ENCODE data around the gene PYCR2.
"Not testable (repeated sequence)": the region's sequence is repeated elsewhere in the genome, so short reads cannot be mapped to it uniquely, and the experiment has no call there.

PYCR2 gene

DNA sequence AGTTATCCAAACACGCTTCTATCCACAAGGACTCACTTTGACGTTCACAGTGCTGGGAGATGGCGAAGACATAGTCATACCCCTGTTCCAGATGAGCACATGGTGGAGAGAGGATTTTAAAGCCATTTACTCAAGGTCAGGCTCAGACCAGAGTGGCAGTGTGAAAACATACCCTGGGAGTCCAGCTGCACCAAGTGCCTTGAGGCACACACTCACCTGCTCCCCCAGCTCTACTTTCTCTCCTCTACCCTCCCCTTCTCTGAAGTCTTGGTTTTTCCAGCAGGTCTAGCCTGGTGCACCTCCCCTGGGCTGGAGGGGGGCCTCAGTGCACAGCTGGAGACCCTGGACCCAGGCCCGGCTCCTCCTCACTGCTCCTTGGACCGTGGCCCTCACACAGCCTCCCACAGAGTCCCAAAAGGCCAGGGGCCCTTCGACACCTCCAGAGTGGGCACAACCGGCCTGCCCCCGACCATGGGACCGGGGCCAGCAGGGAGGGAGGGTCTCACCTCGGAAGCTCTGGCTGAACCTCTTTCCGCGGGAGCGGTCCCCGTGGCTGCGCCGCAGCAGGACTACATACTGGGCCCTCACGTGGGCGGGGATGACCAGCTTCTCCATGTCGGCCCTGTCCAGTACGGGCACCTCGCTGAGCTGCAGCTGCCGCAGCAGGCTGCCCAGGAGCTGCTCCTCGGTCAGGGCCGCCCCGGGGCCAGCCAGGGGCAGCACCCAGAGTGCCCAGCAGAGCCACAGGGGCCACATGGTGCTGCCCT lies 16.5 kb upstream of the PYCR2 start:
- no peak for DNase-seq
- H3K4me3 Mint-ChIP-seq, result peak overlapping the region; percentile 44
- H3K9me3 Mint-ChIP-seq, result no peaks in the 10 kb centered on the region
- peaks cover 55% of the 10 kb centered on the region for H3K4me1 Mint-ChIP-seq
- no peak overlapping the region for H3K27ac Mint-ChIP-seq
- no peaks in the 10 kb centered on the region for H3K36me3 Mint-ChIP-seq (ENCODE audit: low read depth)
- TF ChIP-seq, protein P1, sequence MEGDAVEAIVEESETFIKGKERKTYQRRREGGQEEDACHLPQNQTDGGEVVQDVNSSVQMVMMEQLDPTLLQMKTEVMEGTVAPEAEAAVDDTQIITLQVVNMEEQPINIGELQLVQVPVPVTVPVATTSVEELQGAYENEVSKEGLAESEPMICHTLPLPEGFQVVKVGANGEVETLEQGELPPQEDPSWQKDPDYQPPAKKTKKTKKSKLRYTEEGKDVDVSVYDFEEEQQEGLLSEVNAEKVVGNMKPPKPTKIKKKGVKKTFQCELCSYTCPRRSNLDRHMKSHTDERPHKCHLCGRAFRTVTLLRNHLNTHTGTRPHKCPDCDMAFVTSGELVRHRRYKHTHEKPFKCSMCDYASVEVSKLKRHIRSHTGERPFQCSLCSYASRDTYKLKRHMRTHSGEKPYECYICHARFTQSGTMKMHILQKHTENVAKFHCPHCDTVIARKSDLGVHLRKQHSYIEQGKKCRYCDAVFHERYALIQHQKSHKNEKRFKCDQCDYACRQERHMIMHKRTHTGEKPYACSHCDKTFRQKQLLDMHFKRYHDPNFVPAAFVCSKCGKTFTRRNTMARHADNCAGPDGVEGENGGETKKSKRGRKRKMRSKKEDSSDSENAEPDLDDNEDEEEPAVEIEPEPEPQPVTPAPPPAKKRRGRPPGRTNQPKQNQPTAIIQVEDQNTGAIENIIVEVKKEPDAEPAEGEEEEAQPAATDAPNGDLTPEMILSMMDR (IDR thresholded peaks at IDR 0.05), result no peak
- H3K27me3 Mint-ChIP-seq (ENCODE audit: low read depth, poor library complexity), result no peaks in the 10 kb centered on the region

DNA sequence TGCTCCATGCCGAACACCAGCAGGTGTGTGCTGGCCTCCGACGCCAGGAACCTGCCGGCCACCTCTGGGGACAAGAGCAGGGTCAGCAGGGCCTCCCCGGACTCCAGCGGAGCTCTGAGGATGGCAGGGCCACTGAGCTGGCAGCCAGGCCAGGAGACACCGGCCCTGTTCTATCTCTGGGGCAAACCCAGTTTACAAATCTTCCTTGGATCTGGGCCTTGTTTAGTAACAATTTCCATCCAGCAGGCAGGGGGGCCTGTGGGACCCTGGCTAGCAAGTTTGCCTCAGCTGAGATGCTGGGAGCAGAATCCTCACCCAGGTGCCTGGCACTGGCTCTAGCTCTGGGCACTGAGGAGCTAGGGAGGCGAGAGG lies 15.9 kb upstream of the PYCR2 start:
- not testable (repeated sequence) for H3K36me3 Mint-ChIP-seq (ENCODE audit: low read depth); DNase-seq; H3K9me3 Mint-ChIP-seq; H3K27me3 Mint-ChIP-seq (ENCODE audit: low read depth, poor library complexity); H3K27ac Mint-ChIP-seq
- Mint-ChIP-seq H3K4me1 (peaks cover 49% of the 10 kb centered on the region), H3K4me3 (peak overlapping the region; percentile 44)

DNA sequence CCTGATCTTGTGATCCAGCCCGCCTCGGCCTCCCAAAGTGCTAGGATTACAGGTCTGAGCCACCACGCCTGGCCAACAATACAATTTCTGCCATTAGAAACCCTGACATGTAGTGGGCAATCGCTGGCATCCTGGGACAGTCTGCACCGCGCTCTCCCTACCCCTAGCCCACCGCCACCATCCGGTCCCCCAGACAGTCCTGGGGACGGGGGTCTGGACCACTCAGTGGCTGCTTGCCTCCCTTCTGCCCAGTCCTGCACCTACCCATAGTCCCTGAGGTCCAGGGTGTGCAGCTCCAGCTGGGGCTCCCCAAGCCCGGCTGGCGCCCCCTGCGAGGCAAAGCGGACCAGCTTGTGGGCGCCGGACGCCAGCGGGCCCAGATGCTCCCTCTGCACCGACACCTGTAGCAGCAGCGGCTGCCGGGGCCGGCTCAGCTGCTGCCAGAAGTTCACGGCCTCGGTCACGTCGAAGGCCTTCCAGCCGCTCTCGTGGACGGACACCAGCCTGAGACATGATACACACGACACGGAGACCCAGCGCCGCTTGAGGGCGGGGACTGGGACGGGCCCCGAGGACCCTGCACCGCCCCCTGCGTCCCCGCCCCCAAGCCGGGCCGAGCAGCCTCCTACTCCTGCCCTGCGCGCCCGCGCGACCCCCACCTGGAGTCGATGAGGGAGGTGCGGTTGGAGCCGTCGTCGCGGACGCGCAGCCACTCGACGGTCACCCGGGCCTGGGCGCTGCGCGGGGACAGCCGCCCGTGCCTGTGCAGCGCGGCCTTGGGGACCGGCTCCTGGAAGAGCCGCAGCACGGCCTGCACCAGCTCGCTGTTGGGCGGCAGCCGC lies 15.3 kb upstream of the PYCR2 start:
- peak overlapping the region; percentile 23 for H3K4me3 Mint-ChIP-seq
- not testable (repeated sequence) for H3K36me3 Mint-ChIP-seq (ENCODE audit: low read depth); H3K9me3 Mint-ChIP-seq; H3K27me3 Mint-ChIP-seq (ENCODE audit: low read depth, poor library complexity); H3K27ac Mint-ChIP-seq
- H3K4me1 Mint-ChIP-seq, result peaks cover 43% of the 10 kb centered on the region
- peak; percentile 71 for DNase-seq

DNA sequence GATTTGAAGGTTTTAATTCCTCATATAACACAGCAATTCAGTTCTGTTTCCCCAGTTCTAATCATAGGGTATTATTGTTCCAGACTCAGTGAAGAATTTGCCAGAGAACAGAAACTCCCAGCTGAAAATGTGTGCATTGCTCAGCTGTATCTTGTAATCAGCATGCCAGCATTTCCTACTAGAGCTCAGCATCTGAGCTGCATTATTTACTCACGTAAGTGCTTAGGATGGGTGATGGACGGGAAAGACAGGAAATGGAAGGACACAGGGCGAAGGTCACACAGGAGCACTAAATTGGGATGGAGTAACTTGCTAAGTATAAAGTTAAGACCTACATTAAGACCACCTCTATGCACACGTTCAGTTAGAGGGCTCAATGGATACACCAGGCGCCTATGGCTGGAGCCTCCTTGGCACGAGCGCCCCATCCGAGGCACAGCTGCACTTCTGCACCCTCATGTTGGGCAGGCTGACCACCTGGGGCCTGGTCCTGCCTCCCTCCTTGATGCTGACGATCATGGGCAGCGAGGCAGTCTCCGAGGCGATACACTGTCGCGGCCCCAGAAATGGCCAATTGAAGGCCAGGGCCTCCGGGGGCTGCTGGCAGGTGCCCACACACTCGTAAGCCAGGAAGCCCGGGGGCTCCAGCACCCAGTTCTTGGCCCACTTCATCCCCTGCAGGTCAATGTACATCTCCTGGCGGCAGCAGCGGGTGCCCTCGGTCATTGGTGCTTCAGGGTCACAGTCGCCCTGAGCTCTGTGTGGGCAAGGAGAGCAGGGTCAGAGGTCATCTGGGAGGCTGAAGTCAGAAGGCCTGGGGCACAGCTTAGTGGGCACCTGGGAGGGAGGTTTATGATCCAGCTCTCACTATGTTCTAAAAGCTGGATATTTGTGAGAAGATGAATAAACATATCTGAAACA lies 13.3 kb upstream of the PYCR2 start:
- Mint-ChIP-seq H3K36me3 (ENCODE audit: low read depth) (no peaks in the 10 kb centered on the region), H3K4me1 (peaks cover 40% of the 10 kb centered on the region), H3K27me3 (ENCODE audit: low read depth, poor library complexity) (no peaks in the 10 kb centered on the region), H3K27ac (no peak overlapping the region), H3K4me3 (no peak overlapping the region), H3K9me3 (no peaks in the 10 kb centered on the region)
- TF ChIP-seq, protein P1 (IDR thresholded peaks at IDR 0.05), result no peak
- DNase-seq, result no peak

DNA sequence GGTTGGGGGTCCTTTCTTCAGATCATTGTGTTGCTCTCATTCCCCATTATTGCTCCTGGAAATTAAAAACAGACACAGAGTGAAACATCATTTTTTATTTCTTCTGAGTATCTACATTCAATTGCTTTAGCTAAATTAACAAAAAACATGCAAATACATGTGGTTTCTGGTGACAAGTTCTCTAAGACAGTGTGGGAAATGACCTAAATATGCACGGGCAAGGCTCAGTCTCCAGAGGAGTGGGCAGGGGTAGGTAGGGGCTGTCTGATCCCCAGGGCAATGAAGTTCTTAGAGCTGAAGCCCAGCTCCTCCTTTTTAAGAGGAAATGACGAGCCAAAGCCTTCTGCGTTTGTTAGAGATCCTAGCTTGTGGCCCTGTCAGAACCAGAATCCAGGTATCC lies 12.5 kb upstream of the PYCR2 start:
- no peaks in the 10 kb centered on the region for H3K36me3 Mint-ChIP-seq (ENCODE audit: low read depth)
- H3K27me3 Mint-ChIP-seq (ENCODE audit: low read depth, poor library complexity), result peaks cover 2% of the 10 kb centered on the region
- H3K27ac Mint-ChIP-seq, result peak overlapping the region; percentile 14
- TF ChIP-seq, protein P1 (IDR thresholded peaks at IDR 0.05), result no peak
- no peak for DNase-seq
- no peaks in the 10 kb centered on the region for H3K9me3 Mint-ChIP-seq
- H3K4me3 Mint-ChIP-seq, result no peak overlapping the region
- peaks cover 34% of the 10 kb centered on the region for H3K4me1 Mint-ChIP-seq

DNA sequence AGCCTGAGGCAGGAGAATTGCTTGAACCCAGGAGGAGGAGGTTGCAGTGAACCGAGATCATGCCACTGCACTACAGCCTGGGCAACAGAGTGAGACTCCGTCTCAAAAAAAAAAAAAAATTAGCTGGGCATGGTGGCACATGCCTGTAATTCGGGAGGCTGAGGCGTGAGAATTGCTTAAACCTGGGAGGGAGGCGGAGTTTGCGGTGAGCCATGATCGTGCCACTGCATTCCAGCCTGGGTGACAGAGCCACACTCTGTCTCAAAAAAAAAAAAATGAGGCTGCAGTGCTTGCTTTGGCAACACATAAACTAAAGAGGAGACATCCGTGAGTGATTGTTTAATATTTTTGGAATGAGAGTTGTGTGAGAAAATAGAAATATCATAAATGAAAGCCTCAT lies 12.0 kb upstream of the PYCR2 start:
- H3K4me3 Mint-ChIP-seq; H3K36me3 Mint-ChIP-seq (ENCODE audit: low read depth); H3K9me3 Mint-ChIP-seq; DNase-seq; H3K27me3 Mint-ChIP-seq (ENCODE audit: low read depth, poor library complexity); H3K27ac Mint-ChIP-seq: not testable (repeated sequence)
- peaks cover 30% of the 10 kb centered on the region for H3K4me1 Mint-ChIP-seq

DNA sequence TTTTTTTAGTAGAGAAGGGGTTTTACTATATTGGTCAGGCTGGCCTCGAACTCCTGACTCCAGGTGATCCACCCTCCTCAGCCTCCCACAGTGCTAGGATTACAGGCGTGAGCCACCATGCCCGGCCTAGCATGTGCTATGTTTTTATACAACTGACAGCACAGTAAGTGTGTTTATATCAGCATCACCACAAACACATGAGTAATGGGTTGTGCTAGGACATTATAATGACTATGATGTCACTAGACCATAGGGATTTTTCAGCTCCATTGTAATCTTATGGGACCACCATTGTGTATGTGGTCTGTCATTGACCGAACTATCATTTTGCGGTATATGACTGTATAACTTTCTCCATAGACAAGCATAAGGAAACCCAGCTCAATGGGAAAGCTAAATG lies 10.7 kb upstream of the PYCR2 start:
- DNase-seq, result no peak
- H3K4me3 Mint-ChIP-seq, result no peak overlapping the region

More for the DNA sequence above, 10.7 kb upstream of the PYCR2 start:
- Mint-ChIP-seq H3K27me3 (ENCODE audit: low read depth, poor library complexity) (peaks cover 8% of the 10 kb centered on the region), H3K4me1 (peaks cover 21% of the 10 kb centered on the region), H3K9me3 (no peaks in the 10 kb centered on the region), H3K36me3 (ENCODE audit: low read depth) (no peaks in the 10 kb centered on the region), H3K27ac (no peak overlapping the region)
- TF ChIP-seq, protein P1 (IDR thresholded peaks at IDR 0.05), result no peak
